ENCODE data around the gene NRL. TPM values are rescaled to one million over a fixed set of nuclear protein-coding genes. Genes with fewer than 3 reads are reported as not detected.

The NRL gene
- total and polyA plus RNA-seq, 9 of the 15 experiments (the other 6 are each of a cell fraction or from before 2014, with no cell fraction given) = 0.07 to 2.7 (median 1.4) TPM; not detected in 1

DNA sequence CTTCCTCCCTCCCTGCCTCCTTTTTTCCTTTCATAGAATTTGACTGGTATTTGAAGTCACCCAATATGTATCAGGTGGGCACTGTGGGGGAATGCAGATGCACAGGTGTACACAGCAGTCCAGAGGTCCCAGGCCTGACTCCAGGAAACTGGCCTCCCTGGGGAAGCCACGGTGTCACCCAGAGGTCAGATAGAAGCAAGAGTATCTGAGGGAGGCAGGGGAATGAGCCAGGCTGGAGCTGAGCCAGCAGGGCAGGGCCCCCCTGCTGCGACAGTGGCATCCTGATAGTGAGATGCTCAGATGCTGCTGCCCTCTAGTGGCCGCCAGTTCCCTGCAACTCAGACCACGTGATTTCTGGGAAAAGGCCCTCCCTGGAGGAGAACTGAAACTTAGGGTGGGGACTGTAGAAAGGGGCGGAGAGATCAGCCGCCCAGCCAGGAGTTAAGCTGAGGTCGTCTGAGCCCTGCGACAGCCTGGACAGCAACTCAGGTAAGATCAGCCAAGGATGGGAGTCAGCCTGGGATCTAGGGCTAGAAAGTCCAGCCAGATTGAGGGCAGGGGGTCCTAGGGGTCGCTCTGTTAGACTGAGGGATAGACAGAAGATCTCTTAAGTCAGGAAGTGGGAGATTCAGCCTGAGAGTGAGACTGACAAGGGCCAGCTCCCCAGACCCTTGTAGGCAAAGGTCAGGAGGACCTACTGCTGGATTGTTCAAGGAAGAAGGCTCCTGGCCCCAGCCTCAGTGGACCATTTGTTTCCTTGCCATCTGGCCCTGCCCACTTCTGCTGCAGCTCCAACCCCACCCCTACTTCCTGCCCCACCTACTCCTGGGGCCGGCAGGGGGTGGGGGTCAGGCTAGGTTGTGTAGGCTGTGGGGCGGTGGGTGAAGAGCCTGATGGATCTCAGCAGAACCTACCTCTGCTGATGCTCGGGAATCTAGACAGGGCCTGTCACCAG, 46.4 kb upstream of the NRL start, which contains the start of gene IRF9 (continued):
- TF ChIP-seq, protein P1, sequence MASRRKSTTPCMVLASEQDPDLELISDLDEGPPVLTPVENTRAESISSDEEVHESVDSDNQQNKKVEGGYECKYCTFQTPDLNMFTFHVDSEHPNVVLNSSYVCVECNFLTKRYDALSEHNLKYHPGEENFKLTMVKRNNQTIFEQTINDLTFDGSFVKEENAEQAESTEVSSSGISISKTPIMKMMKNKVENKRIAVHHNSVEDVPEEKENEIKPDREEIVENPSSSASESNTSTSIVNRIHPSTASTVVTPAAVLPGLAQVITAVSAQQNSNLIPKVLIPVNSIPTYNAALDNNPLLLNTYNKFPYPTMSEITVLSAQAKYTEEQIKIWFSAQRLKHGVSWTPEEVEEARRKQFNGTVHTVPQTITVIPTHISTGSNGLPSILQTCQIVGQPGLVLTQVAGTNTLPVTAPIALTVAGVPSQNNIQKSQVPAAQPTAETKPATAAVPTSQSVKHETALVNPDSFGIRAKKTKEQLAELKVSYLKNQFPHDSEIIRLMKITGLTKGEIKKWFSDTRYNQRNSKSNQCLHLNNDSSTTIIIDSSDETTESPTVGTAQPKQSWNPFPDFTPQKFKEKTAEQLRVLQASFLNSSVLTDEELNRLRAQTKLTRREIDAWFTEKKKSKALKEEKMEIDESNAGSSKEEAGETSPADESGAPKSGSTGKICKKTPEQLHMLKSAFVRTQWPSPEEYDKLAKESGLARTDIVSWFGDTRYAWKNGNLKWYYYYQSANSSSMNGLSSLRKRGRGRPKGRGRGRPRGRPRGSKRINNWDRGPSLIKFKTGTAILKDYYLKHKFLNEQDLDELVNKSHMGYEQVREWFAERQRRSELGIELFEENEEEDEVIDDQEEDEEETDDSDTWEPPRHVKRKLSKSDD (conservative IDR thresholded peaks at IDR 0.05; ENCODE audit: low read length) = no peak
- TF ChIP-seq, protein P2, sequence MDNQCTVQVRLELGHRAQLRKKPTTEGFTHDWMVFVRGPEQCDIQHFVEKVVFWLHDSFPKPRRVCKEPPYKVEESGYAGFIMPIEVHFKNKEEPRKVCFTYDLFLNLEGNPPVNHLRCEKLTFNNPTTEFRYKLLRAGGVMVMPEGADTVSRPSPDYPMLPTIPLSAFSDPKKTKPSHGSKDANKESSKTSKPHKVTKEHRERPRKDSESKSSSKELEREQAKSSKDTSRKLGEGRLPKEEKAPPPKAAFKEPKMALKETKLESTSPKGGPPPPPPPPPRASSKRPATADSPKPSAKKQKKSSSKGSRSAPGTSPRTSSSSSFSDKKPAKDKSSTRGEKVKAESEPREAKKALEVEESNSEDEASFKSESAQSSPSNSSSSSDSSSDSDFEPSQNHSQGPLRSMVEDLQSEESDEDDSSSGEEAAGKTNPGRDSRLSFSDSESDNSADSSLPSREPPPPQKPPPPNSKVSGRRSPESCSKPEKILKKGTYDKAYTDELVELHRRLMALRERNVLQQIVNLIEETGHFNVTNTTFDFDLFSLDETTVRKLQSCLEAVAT (IDR thresholded peaks at IDR 0.05) = no peak
- TF ChIP-seq, protein P3, sequence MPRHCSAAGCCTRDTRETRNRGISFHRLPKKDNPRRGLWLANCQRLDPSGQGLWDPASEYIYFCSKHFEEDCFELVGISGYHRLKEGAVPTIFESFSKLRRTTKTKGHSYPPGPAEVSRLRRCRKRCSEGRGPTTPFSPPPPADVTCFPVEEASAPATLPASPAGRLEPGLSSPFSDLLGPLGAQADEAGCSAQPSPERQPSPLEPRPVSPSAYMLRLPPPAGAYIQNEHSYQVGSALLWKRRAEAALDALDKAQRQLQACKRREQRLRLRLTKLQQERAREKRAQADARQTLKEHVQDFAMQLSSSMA (CRISPR knock-in tag; IDR thresholded peaks at IDR 0.05) = no peak
- TF ChIP-seq, protein P4, sequence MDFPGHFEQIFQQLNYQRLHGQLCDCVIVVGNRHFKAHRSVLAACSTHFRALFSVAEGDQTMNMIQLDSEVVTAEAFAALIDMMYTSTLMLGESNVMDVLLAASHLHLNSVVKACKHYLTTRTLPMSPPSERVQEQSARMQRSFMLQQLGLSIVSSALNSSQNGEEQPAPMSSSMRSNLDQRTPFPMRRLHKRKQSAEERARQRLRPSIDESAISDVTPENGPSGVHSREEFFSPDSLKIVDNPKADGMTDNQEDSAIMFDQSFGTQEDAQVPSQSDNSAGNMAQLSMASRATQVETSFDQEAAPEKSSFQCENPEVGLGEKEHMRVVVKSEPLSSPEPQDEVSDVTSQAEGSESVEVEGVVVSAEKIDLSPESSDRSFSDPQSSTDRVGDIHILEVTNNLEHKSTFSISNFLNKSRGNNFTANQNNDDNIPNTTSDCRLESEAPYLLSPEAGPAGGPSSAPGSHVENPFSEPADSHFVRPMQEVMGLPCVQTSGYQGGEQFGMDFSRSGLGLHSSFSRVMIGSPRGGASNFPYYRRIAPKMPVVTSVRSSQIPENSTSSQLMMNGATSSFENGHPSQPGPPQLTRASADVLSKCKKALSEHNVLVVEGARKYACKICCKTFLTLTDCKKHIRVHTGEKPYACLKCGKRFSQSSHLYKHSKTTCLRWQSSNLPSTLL (IDR thresholded peaks at IDR 0.05) = no peak
- TF ChIP-seq WHSC1 (IDR thresholded peaks at IDR 0.05; ENCODE audit: low read length) (no peak), ZNF507 (tag; conservative IDR thresholded peaks at IDR 0.05) (no peak), SP2 (IDR thresholded peaks at IDR 0.05; ENCODE audit: extremely low read depth, low read depth, low read length, poor library complexity, severe bottlenecking) (no peak), SIX5 (IDR thresholded peaks at IDR 0.05; ENCODE audit: borderline replicate concordance in 1 of 2, insufficient read depth in 1 of 2, low read depth in 1 of 2, low read length in 2 of 2) (no peak), ZBTB8A (IDR thresholded peaks at IDR 0.05; ENCODE audit: partially characterized antibody) (no peak), ZNF707 (CRISPR knock-in tag; conservative IDR thresholded peaks at IDR 0.05) (no peak), PTRF (tag; IDR thresholded peaks at IDR 0.05) (no peak), ZNF830 (CRISPR knock-in tag; IDR thresholded peaks at IDR 0.05) (no peak)
- TF ChIP-seq, protein P5, sequence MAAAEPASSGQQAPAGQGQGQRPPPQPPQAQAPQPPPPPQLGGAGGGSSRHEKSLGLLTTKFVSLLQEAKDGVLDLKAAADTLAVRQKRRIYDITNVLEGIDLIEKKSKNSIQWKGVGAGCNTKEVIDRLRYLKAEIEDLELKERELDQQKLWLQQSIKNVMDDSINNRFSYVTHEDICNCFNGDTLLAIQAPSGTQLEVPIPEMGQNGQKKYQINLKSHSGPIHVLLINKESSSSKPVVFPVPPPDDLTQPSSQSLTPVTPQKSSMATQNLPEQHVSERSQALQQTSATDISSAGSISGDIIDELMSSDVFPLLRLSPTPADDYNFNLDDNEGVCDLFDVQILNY (CRISPR knock-in tag; IDR thresholded peaks at IDR 0.05) = no peak
- TF ChIP-seq, protein P6, sequence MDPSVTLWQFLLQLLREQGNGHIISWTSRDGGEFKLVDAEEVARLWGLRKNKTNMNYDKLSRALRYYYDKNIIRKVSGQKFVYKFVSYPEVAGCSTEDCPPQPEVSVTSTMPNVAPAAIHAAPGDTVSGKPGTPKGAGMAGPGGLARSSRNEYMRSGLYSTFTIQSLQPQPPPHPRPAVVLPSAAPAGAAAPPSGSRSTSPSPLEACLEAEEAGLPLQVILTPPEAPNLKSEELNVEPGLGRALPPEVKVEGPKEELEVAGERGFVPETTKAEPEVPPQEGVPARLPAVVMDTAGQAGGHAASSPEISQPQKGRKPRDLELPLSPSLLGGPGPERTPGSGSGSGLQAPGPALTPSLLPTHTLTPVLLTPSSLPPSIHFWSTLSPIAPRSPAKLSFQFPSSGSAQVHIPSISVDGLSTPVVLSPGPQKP (CRISPR knock-in tag; IDR thresholded peaks at IDR 0.05) = no peak
